GM18517 (cell line): ENCODE measurements around the gene ATXN7L1.

Experiments
- ATAC-seq: cut with Tn5 transposase; IDR thresholded peaks from one replicate; pipeline ENCODE4 v1.9.1; 2021; ENCODE audit warnings: mild to moderate bottlenecking, moderate library complexity; ENCODE audit not compliant: unreplicated experiment

The ATXN7L1 gene

DNA sequence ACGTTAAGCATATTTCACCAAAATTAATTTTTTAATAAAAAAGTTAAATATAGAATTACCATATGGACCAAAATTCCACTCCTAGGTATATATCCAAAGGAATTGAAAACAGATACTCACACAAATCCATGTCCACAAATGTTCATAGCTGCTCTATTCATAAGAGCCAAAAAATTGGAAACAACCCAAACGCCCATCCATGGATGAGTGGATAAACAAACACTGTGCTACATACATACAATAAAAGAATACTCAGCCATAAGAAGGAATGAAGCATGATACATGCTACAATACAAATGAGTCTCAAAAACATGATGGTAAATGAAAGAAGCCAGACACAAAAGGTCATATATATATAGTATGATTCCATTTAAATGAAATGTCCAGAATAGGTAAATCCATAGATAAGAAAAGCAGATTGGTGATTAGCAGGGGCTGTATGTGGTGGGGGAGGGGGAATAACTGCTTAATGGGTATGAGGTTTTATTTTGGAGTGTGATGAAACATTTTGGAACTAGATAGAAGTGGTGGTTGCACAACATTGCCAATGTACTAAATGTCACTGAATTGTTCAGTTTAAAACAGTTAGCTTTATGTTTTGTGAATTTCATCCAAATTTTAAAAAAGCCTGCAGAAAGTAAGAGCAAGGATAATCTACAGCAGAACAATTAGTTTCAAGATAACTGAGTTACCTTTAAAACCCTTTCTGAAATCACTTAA is 193.9 kb downstream of the ATXN7L1 start:
- ATAC-seq = no peak

DNA sequence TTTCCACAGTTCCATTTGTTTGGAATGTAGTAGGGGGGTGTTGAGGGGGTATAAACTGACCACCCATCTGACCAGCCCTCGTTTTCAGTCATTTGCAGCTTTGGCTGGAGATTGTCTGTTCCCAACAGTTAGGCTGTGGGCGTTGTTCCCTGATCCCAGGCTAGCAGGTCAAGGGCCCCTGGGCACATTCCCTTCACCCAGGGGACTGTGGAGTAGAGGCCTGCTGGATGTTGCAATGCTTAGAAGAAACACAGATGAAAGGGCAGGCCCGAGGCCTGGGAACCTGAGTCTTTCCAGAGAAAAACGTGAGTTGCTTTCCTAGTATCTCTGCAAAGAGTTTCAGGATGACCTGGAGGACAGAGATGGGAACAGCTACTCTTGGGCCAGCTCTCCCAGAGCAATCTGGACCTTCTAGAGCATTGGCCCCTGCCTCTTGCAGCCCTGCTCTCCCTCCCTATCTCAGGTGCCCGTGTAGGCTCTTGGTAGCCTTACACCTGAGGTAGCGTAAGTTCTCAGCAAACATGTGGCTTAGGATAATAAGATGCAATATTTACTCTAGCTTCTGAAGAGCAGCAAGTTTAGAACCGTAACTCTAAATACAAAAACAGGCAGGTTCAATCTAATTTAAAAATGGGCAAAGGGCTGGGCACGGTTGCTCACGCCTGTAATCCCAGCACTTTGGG is 195.8 kb downstream of the ATXN7L1 start:
- no peak for ATAC-seq

DNA sequence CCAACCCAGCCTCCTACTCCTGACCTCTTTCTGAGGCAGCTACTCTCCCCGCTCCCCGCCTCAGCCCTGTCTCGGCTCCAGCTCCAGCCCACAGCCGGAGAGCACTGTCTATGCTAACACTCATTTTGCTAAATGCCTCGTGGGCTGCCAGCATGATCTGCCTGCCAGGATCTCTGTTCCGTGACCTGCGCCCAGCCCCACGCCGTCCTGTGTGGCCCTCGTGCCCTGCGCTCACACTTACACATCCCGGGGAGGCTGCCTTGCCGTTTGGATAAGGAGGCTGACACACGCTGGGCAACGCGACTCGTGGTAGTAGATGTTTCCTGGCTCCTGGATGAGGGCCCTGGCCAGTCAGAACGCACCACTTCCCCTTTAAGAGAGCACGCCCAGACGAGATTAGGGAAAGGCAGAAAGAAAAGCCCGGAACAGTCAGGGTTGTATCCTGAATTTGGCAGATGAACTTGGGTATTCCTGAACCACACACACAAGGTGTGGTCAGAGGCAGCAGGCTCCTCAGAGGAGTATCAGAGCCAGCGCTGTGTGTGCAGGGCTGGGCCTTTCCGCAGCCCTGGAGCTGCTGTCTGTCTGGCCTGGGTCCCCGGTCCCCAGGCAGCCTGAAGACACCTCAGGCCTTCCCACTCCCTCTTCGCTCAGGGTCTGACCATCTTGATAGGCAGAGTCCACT is 197.4 kb downstream of the ATXN7L1 start:
- ATAC-seq = no peak

DNA sequence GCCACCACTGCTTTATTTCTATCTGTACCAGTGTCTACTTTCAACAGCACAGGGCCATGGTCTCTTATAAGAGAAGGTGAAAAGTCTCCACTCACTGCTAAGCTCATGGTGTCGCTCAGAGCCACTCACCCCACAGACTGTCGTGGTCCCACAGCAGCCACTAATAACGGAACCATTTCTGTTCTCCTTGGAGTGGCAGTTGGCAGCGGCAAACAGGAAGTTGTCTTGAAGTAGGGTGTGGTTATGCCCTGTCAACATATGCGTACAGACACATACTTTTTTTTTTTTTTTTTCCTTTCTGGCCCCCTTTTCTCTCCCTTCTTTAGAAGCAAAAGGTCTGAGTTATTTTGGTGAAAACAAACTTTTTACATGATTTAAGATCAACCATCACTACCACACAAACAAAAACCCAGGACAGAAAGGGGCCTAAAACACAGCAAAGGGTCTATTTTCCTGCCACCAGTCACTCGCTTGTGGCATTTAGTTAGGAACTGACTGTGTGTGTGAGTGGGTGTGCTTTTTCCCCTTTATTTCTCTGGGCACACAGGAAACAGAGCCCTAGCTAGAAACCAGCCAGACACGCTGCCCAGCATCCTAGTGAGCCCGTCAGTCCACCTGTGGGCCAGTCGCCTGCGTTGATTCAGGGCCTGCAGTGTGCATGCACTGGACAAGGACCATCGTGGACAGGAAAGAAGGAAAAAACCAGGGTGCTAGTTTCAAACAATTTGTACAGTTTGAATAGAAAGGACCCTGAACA is 198.4 kb downstream of the ATXN7L1 start:
- ATAC-seq = peak; percentile 56

DNA sequence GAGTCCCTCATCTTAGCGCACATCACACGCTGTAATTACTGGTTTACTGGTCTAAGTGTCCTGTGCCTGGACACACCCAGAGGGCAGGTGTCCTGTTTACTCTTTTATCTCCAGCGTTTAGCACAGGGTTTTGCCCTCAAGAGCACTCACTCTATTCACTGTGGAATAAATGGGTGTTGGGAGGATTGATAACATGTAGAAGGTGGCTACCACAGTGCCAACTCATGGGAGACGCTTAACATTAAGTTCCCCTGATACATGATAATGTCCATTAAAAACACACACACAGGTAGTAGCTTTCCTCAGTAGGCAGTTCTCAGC is 199.0 kb downstream of the ATXN7L1 start:
- no peak for ATAC-seq

DNA sequence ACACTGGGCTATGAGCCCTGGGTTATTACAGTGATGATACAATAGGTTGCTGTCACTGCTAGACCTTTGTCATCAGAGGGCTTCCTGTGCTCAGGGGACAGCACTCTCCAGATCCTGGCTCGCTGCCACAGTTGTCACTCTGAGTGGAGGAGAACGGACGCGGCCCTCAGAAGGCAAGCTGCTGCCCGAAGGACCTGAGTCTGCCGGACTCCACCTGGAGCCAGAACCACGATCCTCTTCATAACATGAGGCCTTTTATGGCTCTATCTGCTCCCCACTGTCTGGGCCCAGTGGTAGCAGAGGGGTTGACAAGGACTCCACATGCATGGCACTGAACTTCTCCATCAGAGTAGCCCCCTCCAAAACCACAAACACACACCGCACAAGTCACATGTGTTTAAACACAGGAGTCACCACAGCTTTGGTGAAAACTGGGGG is 200.4 kb downstream of the ATXN7L1 start:
- no peak for ATAC-seq

DNA sequence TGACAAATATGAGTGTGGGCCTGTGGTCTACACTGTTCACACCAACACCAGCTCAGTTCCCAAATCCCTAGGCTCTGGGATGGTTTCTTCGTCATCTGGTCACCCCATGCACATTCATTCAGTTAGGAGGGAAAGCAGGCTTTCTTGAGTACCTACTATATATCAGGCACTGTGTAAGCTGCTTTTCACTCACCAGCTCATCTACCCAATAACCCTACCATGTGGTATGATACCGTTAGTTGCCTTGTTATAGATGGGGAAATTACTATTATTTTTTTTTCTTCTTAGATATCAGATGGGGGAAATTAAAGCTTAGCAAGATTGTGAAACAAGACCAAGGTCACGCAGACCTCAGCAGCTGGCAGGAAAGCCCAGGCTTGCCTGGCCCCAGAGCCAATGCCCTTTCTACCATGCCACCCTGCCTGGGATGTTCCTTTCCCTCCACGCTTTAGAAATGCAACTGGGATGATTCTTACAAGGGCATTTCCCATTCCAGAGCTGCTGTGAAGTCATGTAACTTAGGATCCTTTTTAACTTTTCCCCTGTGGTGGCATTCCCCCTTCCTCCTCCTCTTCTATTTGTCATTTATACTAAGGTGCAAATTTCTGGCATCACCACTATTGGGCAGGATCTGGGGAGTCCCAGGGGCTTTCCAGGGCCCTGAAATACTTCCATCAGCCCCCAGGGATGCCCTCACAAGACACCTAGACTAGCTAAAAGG is 202.0 kb downstream of the ATXN7L1 start:
- ATAC-seq = no peak

DNA sequence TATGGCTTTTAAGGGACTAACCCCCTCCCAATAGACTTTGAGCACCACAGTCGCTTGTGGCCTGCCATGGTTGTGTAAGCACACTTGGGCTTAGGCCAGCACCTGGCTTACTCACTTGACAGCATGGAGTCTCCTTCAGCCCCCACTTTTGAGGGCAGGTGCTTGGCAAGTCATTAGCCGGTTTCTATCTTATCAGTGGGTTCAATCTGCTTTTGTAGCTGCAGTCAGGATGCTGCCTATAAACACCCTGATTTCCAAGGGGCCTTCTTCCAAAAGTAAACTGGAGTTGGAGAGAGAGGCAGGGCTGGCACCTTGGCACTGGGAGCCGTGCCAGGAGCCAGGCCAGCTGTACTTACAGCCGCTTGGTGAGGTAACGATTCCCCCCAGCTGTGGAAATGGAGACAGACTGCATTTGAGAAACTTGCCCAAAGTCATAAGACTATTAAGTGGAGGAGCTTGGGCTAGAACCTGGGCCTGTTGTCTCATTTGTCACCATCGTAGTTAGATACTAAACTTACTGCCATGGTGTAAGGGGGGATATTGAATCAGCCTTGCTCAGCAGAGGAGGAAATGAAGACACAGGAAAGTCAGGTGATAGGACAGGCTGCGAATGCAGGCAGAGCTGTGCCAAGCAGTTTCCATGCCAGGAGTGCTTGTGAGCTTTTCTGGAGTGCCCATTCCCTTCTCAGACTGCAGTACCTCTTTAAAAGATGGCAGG is 202.9 kb downstream of the ATXN7L1 start:
- no peak for ATAC-seq

DNA sequence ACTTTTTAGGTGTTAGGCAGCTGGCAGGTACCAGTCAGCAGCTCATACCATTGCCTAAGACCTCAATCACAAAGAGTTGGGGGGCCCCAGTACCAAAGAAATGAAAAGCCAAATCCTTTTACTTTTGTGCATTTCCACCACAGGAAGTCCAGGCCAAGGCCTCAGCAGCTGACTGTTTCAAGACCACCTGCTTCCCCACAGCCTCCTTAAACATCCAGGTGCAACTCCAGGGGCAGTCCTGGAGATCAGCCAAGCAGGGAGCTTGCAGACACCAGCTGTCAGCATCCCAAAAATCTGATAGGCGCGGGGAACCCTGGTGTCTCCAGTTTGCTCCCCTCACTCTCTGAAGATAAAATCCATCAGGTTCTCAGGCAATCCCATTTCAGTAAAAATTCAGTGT is 203.6 kb downstream of the ATXN7L1 start:
- ATAC-seq = no peak

DNA sequence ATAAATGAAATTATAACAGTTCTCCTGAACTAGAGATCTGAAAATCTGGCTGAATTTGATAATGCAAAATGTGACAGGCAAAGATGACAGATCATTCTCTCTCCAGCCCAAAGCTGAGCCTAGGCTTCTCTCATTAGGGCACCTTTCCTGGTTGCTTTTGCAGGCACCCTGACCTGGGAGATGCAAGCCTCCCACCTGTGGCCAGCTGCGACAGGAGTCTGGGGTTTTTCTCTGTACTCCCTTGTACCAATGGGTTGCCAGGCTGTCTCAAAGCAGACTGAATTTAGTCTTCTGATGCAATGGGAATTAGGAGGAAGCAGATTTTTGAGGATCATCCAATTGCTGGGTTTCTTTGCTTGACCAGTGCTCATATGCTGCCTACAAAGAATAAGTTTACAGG is 210.1 kb downstream of the ATXN7L1 start:
- ATAC-seq = no peak

DNA sequence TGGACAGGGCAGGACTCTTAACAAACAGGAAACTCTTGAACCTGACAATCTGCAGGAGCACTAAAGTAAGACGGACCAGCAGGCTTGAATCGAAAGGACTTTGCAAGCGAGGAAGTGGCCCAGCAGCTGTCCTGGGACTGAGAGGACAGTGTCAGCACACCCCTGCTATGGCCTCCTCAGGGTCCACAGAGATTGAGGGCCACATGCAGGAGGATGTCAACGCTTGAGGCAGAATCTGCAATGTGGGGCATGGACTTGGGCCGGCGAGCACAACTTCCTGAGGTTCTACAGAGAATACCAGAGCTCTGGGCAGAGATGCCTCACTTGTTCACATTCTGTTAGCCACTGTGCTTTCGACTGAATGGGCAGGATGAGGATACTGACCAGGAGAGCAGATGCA is 210.7 kb downstream of the ATXN7L1 start:
- ATAC-seq = no peak

DNA sequence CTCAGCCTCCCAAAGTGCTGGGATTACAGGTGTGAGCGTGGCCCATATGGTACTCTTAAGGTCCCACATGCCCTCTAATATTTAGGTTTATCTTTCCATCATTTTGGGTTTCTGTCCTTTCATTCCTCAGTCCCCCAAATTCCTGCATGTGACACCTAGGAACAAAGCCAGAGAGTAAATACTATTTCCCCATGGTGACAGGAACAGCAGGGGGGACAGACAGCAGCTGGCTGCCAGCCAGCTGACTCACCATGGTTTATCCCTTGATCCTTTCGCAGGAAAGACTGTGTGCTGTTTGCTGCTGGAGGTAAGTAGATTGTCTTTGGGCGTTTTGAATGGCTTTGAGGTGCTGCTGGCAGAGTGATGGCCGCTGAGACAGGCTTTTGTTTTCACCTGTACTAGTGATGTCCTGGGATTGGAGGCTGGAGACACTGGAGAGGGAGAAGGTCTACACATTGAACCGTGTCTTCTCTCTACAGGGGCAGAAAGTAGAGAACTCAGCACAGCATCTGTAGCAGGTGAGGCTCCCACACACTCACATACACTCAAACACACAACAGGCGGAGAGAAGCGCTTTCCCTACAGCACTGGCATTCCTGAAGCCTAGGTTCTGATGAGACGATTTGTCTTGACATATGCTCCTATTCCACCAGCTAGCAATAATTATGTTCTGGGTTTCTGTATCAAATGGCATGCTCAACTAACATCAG is 211.4 kb downstream of the ATXN7L1 start:
- no peak for ATAC-seq

DNA sequence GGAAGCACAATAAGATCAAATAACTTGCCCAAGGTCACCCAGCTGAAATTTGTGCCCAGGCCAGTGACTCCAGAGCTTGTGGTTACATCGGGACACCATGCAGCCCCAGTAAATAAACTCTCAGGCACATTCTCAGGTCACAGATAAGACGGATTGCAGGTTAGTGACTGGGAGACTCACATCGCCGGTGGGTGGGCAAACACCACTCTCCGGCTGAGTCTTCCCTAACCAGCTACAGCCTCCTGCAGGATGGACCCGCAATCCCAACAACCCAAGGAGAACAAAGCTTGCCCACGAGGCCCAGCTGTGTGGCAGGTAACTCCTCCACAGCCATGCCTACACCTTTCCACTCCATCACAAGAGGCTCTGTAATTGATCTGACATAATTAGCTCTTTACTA is 213.4 kb downstream of the ATXN7L1 start:
- no peak for ATAC-seq

DNA sequence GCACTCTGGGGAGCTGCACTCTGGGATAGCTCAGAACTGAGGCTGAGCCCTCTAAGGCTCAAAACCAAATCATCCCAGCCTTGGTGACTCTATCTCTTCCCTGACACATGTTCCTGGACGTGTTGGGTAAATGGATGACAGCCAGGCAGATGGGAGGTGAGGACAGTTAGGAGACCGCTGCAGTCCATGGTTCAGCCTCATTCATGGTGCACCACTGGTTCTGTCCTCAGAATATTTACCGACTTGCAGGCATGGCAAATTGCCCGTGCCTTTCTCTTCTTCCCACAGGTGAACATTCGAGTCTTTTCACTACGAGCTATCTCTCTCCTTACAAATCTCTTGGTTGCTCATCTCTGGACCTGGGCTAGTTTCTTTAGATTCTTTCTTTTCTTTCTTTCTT is 214.8 kb downstream of the ATXN7L1 start:
- ATAC-seq = no peak

DNA sequence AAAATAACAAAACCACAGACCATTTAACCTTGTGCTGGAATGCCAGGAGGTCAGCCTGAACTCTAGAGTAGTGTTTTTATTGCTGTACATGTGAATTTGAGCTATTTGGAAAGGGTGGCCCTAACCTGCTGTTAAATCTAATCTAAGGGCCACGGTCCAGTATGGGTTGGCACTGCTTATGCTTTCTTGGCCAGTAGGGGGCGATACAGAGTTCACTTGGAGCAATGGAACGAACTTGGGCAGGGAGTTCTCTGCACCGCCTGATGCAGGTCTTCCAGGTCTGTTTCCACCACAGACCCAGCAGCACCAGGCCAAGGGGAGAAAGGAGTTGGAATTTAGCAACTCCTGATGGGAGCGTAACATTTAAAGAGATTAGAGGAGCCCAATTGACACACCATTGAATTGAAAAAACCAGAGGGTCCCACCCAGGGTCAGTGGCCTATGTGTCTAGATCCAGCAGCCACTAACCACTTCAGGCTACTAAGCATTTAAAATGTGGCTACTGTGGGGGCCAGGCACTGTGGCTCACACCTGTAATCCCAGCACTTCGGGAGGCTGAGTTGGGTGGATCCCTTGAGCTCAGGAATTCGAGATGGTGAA is 219.4 kb downstream of the ATXN7L1 start:
- ATAC-seq = no peak

DNA sequence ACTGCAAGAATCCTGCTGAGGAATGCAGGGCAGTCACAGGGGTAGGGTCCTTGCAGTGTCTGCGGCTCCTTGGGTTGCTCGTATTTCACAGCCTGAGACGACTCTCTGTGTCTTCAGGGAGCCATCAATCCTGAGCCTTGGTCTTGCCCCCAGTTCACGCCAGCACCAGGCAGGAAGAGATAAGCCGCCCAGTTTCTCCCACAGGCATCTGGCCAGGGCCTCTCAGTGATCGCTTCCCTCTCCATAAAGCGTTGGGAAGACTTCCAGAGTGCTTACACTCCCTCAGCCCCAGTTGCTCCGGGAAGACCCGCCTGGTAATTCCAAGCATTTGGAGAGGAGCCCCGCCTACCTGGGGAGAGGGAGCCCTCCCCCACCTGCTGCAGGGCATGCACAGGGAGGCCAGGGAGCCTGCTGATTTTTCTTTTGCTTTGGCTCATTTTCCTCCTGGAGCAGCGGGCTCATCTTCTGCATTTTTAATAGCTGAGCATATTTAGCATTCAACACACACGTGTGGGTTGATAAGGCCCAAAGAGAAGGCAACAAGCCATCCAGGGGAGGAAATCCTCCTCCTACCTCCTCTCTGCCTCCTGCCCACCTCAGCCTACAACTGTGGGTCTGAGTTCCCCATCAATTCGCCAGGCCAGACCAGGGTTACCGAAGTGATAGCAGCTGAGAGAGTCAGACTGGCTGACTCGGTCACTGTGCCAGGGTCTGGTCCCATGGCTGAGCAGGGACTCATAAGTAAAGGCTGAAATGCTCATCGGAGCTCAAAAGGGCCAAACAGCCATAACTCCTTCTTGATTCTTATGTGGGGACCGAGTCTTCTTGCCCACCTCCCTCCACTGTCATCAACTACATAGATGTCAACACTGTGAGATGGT is 220.7 kb downstream of the ATXN7L1 start:
- ATAC-seq = no peak

DNA sequence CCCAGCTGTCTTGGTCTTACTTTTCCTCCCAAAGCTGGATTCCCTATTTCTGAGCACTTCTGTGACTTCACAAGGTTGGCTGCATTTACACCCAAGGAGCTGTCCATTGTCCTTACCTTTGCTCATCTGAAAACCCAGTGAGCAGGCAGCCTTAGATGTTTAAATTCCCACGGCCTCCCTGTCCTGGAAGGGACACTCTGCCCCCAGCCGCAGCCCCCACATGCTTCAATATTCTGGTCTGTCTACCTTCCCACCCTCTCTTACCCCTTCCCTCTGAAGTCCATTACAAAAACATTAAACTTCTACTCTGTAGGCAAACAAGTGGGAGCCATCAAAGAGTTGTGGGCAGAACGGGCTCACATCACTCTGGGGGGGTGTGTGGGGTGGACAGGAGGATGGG is 221.3 kb downstream of the ATXN7L1 start:
- ATAC-seq = no peak

DNA sequence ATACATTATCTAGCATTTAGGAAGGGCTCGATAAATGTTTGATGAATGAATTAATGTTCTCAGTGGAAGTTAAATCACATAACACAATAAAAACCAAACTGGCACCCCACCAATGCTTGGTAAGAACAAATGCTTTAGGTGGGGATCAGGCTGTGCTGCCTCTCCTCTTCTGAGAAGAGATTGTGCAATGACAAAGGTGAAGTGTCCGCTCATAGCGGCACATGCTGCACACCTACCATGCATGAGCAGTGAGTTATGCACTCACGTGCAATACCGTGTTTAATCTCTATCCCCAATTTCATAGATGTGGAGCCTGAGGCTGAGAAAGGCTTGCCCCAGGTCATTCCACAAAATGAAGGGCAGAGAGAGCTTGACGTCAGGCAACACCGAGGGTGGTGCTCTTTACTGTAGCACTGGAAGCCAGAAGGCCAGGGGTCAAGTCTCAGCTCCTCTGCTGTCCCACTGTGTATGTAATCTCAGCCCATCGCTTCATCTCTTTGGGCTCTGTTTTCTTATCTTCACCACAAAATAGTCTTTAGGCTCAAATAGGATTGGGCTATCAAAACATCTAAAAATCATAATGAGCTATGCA is 222.2 kb downstream of the ATXN7L1 start:
- no peak for ATAC-seq
